Small intestine (tissue), 7 donors: ENCODE measurements around the gene SRSF9. TPM values are rescaled to one million over a fixed set of nuclear protein-coding genes. Genes with fewer than 3 reads are reported as not detected.
A peak's percentile ranks its signal among the peaks of the same experiment; 100 is the strongest.
"Not testable (repeated sequence)": the region's sequence is repeated elsewhere in the genome, so short reads cannot be mapped to it uniquely, and the experiment has no call there.

Experiments used
- DNase-seq, 2 donors: peaks; one replicate each; pipeline versions ENCODE4 v3.0.0 to v3.0.0-alpha.2; 2013
- FAIRE-seq: peaks from 2 replicates; lab custom pipeline; 2012; peaks lifted over from hg19 to GRCh38; lab: Jason Lieb, UNC
- H3K27ac ChIP-seq, 3 donors: one replicate each; pipeline ENCODE4 v1.5.1; 2013; ENCODE audit warnings: low read length in 2 of 3, mild to moderate bottlenecking in 2 of 3, control low read depth in 1 of 3, inconsistent platforms in 1 of 3, low read depth in 1 of 3, moderate library complexity in 1 of 3
- H3K27me3 ChIP-seq, 3 donors: one replicate each; pipeline ENCODE4 v1.6.1; 2013; ENCODE audit warnings: low read length in 3 of 3, inconsistent platforms in 1 of 3; ENCODE audit not compliant: control insufficient read depth in 3 of 3, insufficient read depth in 3 of 3
- H3K36me3 ChIP-seq, 3 donors: one replicate each; pipeline ENCODE4 v1.6.1; 2013; ENCODE audit warnings: low read length in 3 of 3, inconsistent platforms in 1 of 3, low read depth in 1 of 3, mild to moderate bottlenecking in 1 of 3, moderate library complexity in 1 of 3; ENCODE audit not compliant: control insufficient read depth in 3 of 3, insufficient read depth in 2 of 3
- H3K4me1 ChIP-seq, 3 donors: one replicate each; pipeline ENCODE4 v1.6.1; 2013; ENCODE audit warnings: low read length in 2 of 3, inconsistent platforms in 1 of 3, low read depth in 1 of 3, mild to moderate bottlenecking in 1 of 3, moderate library complexity in 1 of 3; ENCODE audit not compliant: control insufficient read depth in 3 of 3, insufficient read depth in 2 of 3
- H3K4me3 ChIP-seq, 3 donors: one replicate each; pipeline ENCODE4 v1.5.1; 2013; ENCODE audit warnings: low read length in 3 of 3, control low read depth in 1 of 3, inconsistent platforms in 1 of 3, low read depth in 1 of 3, mild to moderate bottlenecking in 1 of 3, moderate library complexity in 1 of 3
- H3K9me3 ChIP-seq, 2 donors: one replicate each; pipeline ENCODE4 v1.6.1; 2013; ENCODE audit warnings: low read depth in 1 of 2, low read length in 1 of 2; ENCODE audit not compliant: control insufficient read depth in 2 of 2, insufficient read depth in 1 of 2
- whole genome bisulfite sequencing, 3 donors: extraction: QIAGEN DNeasy Blood & Tissue Kit; methylation state at CpG; one replicate each; pipeline ENCODE4 v1.1.7; 2013; 5-methylcytosine and 5-hydroxymethylcytosine counted together
- polyA plus RNA-seq, 4 donors: library from polyadenylated mRNA; stranded (reverse) in 3 of 4; unstranded in 1 of 4; fragments of 200-250 nt in 3 of 4; fragments of 120-200 nt in 1 of 4; gene quantifications; one replicate each; pipeline versions ENCODE4 v1.2.1 to v1.2.3, GENCODE V29; 2013
- donor health status: healthy with polysubstance abuse.
- donor health status: control.
- donor health status: control.
- donor health status: Bipolar disorder and iron deficiency.
- donor health status: healthy.

SRSF9 gene
- polyA plus RNA-seq, 4 donors, result 96.6 to 139 (median 123) TPM

DNA sequence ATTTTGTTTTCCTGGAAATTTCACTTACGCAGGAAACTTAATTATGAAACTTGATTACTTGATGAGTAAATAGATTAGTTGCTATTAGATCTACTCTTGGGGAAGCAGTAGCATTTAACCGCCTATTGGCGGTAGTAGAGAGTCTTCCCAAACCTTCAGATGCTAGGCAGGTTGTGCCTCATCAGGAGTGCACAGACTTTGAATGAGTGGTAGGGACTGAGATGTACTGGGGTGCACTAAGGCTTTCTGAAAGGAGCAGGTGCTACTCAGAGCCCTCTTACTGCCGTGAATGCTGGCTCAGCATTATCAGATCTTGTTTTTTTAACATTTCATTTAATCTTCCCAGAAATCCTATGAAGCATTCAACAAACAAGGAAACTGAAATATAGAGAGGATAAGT is 15.6 kb downstream of the SRSF9 start:
- WGBS, 3 donors, result 48 to 64% (median 48%) methylated on average over 4 of the region's 4 CpGs
- peaks cover 0 to 15% (median 3%) of the 10 kb centered on the region in 3 donors for H3K4me1 ChIP-seq
- DNase-seq (peak in 1 of 2 donors; percentile 39), FAIRE-seq (no peak)
- H3K36me3 ChIP-seq, result peaks cover 11 to 71% (median 13%) of the 10 kb centered on the region in 3 donors
- no peak overlapping the region for H3K27ac ChIP-seq
- H3K9me3 ChIP-seq, result no peaks in the 10 kb centered on the region
- no peak overlapping the region for H3K4me3 ChIP-seq
- H3K27me3 ChIP-seq, result no peaks in the 10 kb centered on the region

DNA sequence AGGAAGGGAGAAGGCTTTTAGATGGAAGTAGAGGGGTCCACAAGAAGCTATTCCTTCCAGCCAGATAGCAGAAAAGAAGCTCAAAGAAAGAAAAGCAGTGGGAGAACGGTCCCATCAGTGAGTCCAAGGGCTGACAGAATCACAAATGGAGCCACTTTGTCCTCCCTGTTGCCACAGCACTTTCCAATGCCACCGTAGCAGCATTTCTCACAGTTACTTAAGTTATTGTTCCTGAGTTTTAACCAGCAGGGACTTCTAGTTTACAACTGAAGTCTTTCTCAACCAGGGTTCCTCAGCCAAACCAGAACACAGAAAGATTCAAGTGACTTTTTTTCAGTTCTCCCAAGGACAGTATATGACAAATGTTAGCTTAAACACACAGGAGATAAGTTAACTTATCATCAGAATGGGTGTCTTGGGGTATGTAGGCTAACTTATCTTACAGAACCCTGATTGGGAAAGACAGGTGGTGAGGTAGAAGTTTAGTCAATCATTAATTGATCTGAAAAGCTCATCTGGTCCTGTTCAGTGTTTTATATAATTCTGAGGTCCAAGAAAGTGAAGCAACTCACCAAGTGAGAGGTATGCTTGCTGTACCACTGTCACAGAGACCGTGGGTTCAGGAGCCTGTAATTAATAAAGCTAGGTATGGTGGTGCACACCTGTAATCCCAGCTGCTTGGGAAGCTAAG is 16.3 kb downstream of the SRSF9 start:
- WGBS, 3 donors, result 53 to 71% (median 60%) methylated on average over 3 of the region's 3 CpGs
- peak overlapping the region in 2 of 3 donors; percentile 4 to 21 for H3K27ac ChIP-seq
- FAIRE-seq (no peak), DNase-seq (peak; percentile 46 to 48)
- H3K4me3 ChIP-seq, result no peak overlapping the region
- H3K36me3 ChIP-seq, result peaks cover 11 to 70% (median 13%) of the 10 kb centered on the region in 3 donors
- no peaks in the 10 kb centered on the region for H3K27me3 ChIP-seq
- no peaks in the 10 kb centered on the region for H3K9me3 ChIP-seq
- H3K4me1 ChIP-seq, result peaks cover 0 to 15% (median 3%) of the 10 kb centered on the region in 3 donors

GRCh38 chr12:120452524-120452923 is 17.0 kb downstream of the SRSF9 start:
- H3K27me3 ChIP-seq, result not testable (repeated sequence)
- peak in 1 of 2 donors; percentile 33 for DNase-seq

DNA sequence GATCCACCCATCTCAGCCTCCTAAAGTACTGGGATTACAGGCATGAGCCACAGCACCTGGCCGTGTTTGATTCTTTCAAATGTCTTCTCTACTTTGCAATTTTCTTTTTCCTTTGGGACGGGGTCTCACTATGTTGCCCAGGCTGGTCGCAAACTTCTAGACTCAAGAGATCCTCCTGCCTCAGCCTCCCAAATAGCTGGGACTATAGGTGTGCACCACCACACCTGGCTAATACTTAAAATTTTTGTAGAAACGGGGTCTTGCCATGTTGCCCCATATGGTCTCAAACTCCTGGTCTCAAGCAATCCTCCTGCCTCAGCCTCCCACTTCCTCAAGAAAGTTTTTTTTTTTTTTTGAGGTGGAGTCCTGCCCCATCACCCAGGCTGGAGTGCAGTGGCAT is 21.6 kb downstream of the SRSF9 start:
- H3K27ac ChIP-seq, result no peak overlapping the region
- H3K4me3 ChIP-seq, result no peak overlapping the region
- no peaks in the 10 kb centered on the region for H3K27me3 ChIP-seq
- 85 to 93% (median 92%) methylated on average over 4 of the region's 4 CpGs for WGBS, 3 donors
- peaks cover under 1 to 20% (median 3%) of the 10 kb centered on the region in 3 donors for H3K4me1 ChIP-seq
- H3K9me3 ChIP-seq, result no peaks in the 10 kb centered on the region
- no peak for DNase-seq
- FAIRE-seq, result no peak
- peaks cover 3 to 43% (median 12%) of the 10 kb centered on the region in 3 donors for H3K36me3 ChIP-seq

More at GRCh38 chr12:120452524-120452923, 17.0 kb downstream of the SRSF9 start:
- FAIRE-seq, H3K4me3 ChIP-seq, H3K9me3 ChIP-seq: not testable (repeated sequence)
- 71 to 84% (median 72%) methylated on average over 5 of the region's 5 CpGs for WGBS, 3 donors
- peaks cover 0 to 20% (median 3%) of the 10 kb centered on the region in 3 donors for H3K4me1 ChIP-seq
- H3K36me3 ChIP-seq, result peaks cover 11 to 69% (median 13%) of the 10 kb centered on the region in 3 donors
- peak overlapping the region in 1 of 3 donors; percentile 21 for H3K27ac ChIP-seq

DNA sequence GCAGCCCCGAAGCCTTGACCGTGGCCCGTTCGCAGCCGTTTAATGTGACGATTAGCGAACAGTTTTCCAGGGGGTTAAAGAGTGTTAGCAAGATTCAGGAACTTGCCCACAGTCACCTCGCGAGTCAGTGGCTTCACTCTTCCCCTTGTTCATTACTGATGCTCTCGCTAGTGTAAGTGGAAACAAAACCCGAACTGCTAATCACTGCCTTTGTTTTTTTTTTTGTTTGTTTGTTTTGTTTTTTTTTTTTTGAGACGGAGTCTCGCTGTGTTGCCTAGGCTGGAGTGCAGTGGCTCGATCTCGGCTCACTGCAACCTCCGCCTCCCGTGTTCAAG is 22.7 kb downstream of the SRSF9 start:
- DNase-seq, H3K9me3 ChIP-seq, H3K27me3 ChIP-seq, FAIRE-seq: not testable (repeated sequence)
- peak overlapping the region; percentile 72 to 90 (median 75) for H3K4me3 ChIP-seq
- peaks cover 0 to 42% (median 14%) of the 10 kb centered on the region in 3 donors for H3K36me3 ChIP-seq
- H3K27ac ChIP-seq, result peak overlapping the region; percentile 85 to 95 (median 86)
- H3K4me1 ChIP-seq, result peaks cover 0 to 15% (median 3%) of the 10 kb centered on the region in 3 donors
- WGBS, 3 donors, result 2 to 7% (median 5%) methylated on average over 17 of the region's 17 CpGs

DNA sequence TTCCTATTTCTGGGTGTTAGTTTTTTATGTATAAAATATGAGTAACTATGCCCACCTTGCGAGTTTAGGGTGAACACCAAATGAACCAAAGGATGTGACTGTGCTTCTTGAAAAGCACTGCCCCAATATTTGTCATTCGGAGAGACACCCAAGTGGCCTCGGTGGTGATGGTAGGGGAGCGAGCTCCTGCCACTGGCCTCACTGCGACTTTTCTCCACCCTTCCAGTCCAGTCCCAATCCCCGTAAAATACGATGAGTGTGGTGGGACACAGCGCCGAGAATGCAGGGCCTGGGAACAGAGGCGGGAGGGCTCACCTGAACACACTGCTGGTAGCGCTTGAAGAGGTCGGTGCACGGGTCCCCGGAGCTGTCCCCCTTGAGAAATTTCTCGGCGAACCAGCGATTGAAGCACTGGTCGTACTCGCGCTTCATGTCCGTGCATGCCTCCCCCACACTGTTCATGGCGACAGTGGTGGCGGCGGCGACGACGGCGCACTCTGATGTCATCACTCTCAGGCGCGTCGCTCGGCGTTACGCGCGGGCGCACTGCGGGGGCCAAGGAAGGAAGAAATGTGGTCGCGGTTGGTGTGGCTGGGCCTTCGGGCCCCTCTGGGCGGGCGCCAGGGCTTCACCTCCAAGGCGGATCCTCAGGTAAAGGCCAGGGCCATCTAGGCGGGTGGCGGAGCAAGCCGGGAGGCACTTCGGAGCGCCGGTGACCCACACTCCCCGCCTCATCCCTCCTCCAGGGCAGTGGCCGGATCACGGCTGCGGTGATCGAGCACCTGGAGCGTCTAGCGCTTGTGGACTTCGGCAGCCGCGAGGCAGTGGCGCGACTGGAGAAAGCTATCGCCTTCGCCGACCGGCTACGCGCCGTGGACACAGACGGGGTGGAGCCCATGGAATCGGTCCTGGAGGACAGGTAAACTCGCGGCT is 23.4 kb downstream of the SRSF9 start, which contains the start of the genes GATC and TRIAP1:
GATC (plus strand) TSS at position 534 of the 933 bp plus-strand sequence; CDS start at position 571, 37 bp downstream.
TRIAP1 (minus strand) TSS at position 474 of the 933 bp plus-strand sequence; CDS start at position 462, 12 bp downstream.
- Histone ChIP-seq H3K4me3 (peak within 1 kb of the TSS; percentile 72 to 90 (median 75)), H3K4me1 (peaks cover 0 to 15% (median 3%) of the 10 kb centered on the region in 3 donors), H3K27me3 (no peaks in the 10 kb centered on the region), H3K36me3 (peaks cover 0 to 42% (median 14%) of the 10 kb centered on the region in 3 donors), H3K9me3 (no peaks in the 10 kb centered on the region), H3K27ac (peak within 1 kb of the TSS; percentile 85 to 95 (median 86))
- FAIRE-seq (no peak), DNase-seq (peak; percentile 81 to 97)
- WGBS, 3 donors, result 0 to 1% (median 0%) methylated on average over 56 to 73 of the region's 73 CpGs

GRCh38 chr12:120444676-120445075 is 24.9 kb downstream of the SRSF9 start:
- peaks cover 2 to 18% (median 3%) of the 10 kb centered on the region in 3 donors for H3K4me1 ChIP-seq
- H3K27ac ChIP-seq, result no peak overlapping the region
- peaks cover 0 to 39% (median 14%) of the 10 kb centered on the region in 3 donors for H3K36me3 ChIP-seq
- DNase-seq (no peak), FAIRE-seq (no peak)
- H3K9me3 ChIP-seq, result no peaks in the 10 kb centered on the region
- H3K4me3 ChIP-seq, result no peak overlapping the region
- no peaks in the 10 kb centered on the region for H3K27me3 ChIP-seq
- 67 to 83% (median 76%) methylated on average over 2 of the region's 2 CpGs for WGBS, 3 donors
